Measurements from ENCODE around the gene CADM1.

Gene CADM1

DNA sequence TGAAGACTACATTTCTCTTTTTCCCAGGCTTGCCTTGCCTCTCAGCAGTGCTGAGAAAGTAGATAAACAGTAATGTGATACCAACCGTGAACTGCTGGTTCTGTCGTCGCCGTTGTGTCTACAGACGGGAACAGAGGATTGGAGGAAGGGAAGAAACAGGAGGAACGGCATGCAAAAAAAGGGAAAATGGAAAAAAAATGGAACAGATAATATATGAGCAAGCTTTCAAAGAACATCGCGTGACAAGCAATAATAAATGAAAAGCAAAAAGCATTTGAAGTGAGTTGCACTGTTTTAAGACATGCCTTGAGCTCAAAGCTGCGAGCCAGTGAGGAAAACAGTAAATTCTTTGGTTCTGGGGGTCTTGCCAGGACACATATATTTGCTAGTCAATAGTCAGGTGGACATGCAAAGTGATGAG, 305.9 kb downstream of the CADM1 start:
- no peak for DNase-seq

DNA sequence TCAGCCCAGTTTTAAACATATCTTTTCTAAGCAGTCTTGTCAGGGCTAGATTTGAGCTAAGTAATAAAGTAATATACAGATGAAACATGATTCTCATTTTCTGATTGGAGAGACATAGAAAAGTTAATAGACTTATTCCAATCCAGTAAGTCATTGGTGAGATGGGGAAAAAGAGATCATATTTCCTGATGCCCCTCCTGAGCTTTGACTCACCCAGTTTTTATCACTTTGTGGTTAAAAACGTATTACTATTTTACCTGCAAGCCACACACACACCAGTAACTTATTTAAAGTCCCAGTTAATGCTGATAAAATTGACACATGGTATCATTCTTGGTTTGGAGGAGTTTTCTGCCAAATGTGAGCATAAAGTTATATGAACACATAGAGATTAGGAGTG, 306.8 kb downstream of the CADM1 start:
- no peak for DNase-seq

DNA sequence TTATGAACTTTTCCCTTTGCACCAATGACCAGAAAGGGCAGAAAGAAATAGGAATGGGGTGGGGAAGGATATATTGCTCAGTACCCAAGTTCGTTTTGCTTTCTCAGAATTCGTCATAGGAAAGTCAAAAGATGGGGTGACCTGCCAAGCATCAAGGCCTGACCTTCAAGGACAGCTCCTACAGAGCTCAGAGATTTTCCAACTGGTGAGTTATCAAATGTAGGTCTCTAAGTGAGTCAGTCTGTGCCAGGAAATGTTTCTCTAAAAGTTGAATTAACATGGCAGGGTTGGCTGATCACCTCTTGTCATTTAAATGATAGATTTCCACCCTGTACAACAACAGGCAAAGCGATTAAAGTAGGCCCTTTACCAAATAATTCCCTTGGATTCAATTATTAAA, 307.2 kb downstream of the CADM1 start:
- DNase-seq: no peak

DNA sequence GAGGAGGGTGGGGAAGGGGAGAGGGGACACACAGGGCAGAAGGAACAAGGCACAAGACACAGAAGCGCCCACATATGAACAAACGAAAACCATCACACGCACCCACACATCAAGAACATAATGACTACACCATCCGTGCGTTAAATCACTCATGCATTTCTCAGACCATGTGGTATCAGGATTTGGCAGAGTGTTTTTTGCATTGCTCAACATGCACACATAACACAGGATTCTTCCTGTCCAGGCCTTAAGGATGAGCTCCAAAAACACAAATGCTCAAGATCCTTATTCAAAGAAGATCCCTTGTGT, 309.5 kb downstream of the CADM1 start:
- DNase-seq: no peak

DNA sequence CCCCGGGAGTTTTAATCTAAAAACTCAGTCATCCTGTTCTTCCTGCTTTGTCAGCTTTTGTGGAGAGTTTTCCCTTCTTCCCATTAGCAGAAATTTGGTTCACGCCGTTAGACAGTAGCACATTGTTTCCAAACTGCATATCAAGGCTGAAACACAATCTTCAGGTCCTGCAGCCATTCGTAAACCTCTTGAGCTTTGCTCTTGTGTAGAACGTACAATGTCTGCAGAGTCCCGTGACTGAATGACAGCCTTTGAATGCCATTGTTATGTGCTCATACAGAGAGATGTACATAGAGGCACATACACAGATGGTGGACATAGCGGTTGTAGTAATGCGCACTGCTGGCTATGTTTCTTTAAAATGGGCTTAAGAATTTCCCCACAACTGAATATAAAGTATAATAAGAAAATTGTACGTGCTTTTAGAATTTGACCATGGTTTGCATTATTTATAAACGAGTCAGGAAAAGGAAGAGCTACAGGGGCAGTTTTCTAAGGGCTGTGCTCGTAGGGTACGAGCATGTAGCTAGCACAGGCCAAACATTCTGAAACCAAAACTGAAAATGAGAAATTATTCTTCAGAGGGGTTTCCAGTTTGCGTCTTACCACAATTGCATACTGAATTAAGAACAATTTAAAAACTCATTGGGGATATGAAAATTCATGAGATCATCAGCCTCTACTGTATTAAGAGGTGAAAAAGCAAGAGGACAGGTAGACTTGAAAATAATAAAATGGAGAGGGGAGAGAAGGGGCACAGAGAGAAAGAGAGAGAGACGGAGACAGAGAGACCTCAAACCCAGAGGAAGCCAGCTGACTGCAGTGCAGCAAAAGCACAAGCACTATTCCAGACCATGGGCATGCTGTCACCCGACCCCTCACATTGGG, 310.1 kb downstream of the CADM1 start:
- DNase-seq: no peak

DNA sequence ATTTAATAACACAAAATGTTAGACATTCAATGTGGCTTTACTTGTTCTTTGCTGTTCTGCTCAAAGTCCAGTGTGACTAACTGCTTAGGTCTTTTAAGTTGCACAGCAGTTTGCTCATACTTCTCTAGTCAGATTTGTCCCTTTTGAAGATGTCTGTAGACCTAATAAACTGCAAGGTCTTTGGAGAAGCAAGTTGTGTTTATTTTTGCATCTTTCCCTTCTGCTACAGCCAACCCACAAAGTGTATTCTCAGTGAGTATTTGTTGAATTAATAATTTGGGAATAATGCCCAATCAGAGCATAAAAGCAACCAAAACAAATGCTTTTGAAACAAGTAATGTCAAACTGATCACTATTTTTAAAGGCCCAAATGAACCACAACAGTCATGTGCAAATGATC, 312.5 kb downstream of the CADM1 start:
- no peak for DNase-seq

DNA sequence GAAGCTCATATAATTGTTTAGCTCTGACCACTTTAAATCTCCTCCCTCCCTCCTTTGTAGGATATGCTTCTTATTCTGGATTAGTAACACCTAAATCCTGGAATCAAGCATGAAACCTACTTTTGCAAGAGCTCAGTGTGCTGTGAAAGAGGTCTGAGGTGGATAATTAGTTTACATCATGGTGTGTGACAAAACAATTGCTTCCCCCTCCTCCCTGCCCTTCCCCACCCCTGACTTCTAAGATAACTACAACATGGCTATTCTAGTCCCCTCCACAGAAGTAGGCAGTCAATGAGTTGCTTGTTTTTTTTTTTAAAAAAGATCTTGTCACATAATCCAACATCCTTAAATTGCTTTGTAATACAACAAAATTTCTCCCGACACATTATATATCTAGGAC, 314.0 kb downstream of the CADM1 start:
- DNase-seq: no peak

DNA sequence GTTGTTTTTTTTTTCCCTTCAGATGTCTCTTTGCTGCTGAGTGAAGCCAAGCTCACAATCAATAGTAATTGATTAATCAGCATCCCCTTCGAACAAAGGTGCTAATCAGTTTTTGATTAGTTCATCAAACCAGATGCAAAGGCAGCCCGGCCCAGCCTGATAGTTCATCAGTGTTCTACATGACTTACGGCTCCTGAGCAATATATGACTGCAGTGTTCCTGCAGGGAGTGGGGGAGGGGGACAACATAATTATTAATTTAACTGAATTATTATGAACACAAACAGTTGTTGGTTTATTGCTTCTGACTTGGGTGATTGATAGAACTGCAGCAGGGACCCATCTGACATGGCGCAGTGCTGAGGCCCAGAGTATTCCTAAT, 315.3 kb downstream of the CADM1 start:
- no peak for DNase-seq

DNA sequence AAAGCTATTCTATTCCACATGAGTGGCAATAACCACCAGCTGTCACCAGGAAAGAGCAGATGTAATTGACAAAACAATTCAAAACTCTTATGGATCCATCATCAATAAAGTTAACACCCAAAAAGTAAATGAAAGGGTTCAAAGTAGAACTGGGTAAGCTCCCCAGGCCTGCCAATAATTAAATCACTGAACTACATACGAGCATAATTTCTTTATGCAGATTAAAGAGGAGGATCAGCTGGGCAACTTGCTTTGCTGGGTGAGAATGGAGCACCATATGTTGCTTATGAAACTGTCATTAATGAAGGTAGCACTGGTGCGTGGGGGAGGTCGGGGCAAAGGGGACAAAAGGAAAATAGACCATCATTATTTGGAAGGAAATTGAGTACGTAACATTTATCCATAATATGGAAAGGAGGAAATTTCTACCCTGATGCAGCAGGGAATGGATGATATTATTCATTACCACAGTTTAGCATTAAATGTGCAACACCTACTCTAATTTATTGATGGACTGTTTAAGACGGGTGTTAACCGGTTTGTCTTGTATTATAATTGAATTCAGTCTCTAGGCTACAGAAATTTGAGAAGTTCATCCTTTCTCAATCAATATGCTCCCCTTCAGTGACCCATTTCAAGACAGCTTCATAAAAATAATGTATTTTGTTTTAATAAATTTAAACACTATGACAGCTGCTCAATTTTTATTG, 315.9 kb downstream of the CADM1 start:
- no peak for DNase-seq

DNA sequence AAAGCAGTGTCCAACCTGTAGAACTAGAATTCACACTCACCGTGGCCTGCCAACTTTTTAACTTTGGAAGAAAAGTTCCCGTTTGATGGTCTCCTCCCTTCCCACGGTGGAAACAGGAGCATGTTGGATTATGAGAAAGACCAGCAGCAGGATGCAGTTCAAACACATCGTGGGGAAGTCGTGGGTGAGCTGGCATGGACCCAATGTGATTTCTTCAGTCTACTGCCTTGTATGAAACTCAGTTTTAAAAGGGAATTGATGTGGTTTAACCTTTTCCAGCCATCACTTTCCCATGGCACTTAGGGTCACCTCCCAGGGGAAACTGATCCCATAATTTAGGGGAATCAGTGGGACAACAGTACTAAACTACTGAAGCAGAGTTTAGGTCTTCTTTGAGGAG, 318.3 kb downstream of the CADM1 start:
- peak; percentile 5 for DNase-seq

DNA sequence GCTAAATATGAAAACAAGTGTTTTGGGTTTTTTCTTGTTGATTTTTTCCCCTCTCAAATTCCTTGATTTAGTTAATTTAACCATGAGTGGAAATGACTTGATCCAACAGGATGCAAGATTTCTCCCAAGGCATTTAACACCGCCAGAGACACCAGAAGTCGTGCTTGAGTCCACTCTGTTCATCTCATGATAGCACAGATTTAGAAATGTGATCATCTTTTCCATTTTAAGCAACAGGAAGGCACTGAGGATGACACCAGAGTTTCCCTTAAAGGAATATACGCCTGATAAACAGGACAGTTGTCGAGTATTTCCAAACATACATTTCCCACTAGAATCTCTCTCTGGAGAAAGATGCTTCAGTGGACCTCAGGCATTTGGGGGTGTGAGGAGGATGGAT, 318.7 kb downstream of the CADM1 start:
- DNase-seq: no peak

DNA sequence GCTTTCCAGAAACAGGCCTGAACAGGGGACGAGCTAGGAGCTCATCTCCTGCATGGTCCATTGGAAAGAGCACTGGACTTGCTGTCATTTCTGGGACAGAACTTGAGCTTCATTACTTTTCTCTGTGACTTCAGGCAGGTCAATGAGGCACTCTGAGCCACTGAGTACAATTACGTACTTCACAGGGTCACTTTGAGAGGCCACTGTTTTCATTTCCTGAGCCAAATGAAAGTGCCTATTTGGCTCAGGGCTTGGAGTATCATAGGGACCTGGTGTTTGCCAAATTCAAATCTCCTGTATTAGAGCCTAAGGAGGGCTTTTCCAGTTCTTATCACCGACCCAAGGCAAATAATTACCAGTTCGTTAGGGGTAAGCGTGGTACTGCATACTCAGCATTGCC, 319.3 kb downstream of the CADM1 start:
- DNase-seq: no peak

DNA sequence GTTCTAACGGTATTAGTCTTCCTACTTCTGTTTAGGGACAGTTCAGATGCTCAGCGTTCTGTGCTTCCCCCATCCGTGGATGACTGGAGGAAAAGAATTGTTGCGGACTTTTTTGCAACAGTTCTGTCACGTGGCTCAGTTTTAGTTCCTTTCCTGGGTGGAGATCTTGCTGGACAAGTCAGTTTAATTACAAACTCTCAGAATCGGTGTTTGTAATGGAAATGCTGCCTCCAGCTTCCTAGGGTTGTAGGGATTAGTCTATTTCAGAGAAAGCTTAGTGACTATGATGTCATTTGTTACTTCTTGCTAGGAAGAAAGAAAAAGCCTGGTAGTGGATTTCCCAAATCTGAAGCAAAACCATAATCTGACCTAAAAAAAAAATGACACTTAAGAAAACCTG, 320.4 kb downstream of the CADM1 start:
- peak; percentile 73 for DNase-seq

DNA sequence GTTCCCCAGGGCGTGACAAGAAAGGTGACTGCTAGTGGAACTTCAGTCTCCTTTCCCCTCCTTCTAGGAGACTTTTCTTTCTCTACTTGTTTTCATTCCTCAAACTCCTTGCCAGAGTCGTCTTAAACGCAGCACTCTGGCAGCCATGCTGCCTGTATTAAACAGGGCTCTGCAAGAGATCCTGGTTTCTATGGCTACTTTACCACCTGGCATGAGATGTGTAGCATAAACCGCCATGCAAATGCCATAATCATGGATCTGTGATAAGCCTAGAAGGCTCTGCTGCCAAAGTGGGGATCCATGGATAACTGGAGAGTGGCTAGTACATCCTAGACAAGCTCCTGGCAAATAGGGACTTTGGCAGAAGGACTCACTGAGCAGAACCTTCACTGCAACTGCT, 321.1 kb downstream of the CADM1 start:
- no peak for DNase-seq

DNA sequence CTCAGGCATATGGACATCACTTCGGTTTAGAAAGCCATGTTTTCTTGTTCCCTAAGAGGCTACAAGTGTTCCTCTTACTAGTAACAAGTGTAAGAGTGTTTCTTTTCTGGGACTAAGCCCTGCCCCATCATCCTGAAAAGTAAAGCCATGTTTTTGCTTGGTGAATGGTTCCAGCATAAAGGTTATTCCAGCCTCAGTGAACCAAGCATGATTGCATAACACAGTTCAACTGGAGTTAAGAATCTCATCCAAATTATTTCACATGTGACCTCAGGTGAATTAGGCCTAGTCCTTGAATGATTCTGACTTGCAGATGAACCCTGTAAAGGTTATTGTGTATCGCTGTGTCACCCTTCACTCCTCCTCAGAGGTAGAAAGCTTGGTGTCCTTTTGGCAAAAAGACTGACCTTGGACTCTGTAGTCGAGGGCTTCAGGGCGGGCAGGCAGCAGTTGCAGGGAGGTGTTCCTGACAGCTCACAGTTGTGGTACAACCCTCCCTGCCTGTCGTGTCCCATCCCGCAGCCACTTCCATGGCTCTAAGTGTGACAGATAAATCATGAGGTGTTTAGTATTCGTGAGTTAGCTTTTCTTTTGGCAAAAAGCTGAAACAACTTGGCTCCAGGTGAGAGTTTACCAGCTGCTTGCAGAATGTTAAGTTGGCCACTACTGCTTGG, 321.8 kb downstream of the CADM1 start:
- no peak for DNase-seq

DNA sequence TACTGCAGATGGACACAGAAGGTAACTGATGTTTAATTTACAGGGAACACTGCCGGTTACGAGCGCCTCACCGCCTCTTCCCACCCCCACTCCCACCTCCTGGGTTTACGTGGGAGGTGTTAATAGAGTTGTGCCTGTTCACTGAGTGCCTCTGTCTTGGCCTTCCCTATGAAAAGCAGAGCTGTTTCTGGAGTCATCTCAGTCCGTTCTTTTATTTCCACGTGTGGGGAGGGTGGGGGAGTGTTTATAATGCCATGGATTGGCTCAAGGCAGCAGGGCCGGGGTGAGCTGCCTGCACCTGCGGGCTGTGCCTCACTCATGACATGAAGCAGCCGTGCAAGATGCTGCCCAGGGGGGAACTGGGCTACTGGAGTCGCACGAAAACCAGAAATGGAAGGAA, 322.7 kb downstream of the CADM1 start:
- no peak for DNase-seq

DNA sequence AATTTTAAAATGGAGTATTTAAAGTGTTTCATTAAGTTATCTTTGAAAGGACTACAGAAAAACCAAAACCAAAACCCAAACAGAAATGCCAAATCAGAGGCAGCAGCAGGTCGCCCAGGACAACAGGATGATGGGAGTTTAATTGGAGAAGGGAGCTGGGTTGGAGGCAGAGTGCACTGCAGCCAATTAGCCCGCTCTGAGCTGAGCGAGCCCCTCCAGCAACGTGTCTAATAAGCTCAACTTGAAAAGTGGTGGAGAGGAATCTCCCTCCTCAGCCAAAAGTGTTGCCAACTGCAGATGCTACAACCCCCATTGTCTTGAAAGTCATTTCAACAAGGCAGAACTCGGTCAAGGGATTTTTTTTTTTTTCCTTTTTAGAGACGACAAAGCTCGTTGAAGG, 323.9 kb downstream of the CADM1 start:
- no peak for DNase-seq

DNA sequence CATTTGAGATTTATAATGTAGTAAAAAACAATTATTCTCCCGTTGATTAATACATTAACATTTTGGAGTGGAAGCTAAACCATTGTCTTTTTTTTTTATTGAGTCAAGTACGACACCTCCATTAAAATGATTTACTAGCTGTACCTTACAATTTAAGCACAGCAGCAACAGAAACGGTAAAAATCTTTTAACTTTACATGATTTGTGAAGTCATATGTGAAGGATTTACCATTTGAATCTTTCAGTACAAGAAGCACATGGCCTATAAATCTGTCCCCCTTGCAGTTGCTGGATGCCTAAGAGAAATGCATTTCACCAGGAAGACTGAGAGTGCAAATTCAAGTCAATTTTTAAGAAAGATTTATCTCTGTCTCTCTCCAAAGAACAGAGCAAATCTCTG, 324.6 kb downstream of the CADM1 start:
- DNase-seq: no peak

DNA sequence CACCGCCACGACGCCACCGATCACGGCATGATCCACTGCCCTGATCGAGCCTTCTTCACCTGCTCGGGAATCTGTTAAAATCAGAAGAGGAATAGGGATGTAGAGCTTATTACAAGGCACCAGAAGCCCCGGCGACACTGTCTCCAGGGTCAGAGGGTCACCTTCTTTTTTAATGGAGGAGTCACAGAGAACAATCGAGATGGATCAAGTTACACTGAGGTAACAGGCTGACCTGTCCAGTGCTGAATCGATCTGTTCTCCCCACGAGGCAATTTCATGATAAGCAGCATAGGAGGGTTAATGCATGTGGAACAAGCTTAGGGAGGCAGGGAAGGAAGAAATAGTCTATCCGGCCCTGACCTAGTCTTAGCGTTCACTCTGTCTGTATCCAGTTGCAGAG, 325.5 kb downstream of the CADM1 start:
- no peak for DNase-seq

DNA sequence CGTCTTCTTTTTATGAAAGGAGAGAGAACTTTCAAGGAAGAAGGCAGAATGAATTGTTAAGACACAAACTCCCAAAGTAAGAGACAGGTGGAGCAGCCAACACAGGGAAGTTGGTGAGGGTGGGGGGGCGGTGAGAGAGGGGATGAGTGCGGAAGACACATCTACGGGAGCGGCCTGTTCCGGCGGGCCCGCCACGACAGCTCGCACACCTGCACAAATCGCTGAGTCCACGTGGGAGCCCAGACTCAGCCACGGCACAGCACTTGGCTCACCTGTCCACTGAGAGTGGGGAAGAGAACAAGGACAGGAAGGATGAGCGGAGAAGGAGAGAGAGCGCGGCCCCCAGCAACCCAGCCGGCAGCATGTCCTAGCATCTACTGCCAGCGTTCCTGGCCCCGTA, 331.1 kb downstream of the CADM1 start:
- DNase-seq: no peak

DNA sequence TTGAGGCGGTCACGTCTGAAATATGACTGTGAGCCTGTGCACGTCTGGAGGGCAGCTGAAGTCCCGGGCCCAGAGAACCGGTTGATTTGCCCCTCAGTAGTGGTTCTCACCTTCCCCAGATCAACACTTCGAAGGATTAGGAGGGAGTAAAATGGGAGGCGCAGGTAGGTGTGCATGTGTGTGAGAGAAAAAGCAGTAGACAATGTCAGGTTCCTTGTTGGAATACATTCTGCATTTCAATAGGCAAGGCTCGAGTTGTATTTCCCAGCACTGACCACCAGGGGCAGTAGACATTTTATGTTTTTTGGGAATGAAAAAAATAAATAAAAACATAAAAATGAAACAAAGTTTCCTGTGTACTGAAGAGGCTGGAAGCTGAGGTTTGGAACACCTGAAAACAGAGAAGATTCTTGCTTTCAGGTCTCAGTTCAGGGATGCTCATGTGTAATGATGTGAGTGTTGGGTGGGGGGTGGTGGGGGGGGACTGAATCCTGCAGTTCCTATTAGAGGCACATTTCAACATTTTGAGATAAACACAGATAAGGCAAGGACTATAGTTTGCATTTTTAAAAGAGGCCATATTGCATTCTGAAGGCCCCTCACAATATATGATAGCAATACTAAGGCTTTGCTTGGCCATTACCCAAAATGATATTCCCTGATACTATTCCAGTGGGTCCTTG, 333.9 kb downstream of the CADM1 start:
- DNase-seq: peak; percentile 1

DNA sequence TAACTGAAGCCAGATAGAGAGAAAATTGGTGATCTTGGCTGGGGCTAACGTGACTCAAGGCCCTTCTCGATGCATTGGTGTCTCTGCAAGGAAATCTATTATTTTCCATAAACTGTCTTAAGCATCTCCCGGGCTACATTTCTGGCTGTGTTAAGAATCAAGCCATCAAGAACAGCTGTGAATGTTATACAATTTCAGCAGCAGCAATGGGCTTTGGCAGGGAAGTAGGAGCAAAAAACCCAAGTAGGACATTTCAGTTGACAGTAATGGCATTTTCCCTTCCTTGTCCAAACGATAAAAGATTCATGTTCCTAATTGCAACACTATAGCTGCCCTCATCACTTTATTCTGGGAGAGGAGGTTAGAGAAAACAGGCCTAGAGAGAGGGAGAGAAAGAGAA, 335.0 kb downstream of the CADM1 start:
- no peak for DNase-seq

DNA sequence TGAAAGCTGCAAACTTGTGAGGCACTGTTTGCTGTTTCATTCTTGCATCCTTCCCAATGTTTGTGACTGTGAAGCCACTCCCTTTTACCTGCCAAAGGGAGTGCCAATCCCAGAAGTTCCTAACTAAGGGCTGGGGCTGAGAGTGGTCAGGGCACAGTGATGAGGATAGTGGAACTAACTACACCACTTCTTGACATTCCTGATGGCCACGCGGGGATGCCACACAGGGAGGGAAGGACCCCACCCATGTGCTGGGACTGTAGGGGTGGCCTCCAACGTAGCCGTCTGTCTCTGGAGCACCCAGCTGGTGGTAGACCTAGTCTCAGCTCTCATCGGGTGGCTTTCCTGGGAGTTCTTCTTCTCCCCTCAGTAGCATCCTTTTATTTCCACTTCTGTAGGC, 335.5 kb downstream of the CADM1 start:
- DNase-seq: no peak

DNA sequence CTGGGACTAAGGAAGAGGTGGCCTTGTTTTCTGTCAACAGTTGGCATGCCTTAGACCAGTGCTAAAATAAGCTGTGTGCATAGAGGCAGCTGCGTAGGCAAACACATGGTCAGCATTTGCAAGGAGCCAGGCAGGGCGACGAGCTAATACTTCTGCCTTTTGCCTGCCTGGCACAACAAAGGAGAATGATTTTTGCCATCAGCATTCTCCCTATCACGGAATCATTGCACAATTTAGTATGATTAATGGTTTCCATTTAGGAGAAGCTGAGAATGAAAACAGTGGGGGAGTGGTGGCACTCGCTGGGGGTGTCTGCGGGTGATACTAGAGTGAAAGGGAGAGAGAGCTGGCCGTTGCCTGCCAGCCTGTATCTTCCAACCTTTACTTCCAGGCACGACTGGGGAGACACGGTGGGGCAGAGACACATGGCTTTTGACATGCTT, 336.0 kb downstream of the CADM1 start:
- DNase-seq: peak; percentile 4

Data from MV-4-11 (cell line).